Activated CD4-positive, CD25-positive, alpha-beta regulatory T cell (primary cell): Measurements from ENCODE around the gene PPM1M.
"Not testable (repeated sequence)": the region's sequence is repeated elsewhere in the genome, so short reads cannot be mapped to it uniquely, and the experiment has no call there.

ENCODE experiments used
- DNase-seq, 4 experiments: peaks; one replicate each; lab custom pipeline; 2025; lab: John Stamatoyannopoulos, UW

The PPM1M gene

DNA sequence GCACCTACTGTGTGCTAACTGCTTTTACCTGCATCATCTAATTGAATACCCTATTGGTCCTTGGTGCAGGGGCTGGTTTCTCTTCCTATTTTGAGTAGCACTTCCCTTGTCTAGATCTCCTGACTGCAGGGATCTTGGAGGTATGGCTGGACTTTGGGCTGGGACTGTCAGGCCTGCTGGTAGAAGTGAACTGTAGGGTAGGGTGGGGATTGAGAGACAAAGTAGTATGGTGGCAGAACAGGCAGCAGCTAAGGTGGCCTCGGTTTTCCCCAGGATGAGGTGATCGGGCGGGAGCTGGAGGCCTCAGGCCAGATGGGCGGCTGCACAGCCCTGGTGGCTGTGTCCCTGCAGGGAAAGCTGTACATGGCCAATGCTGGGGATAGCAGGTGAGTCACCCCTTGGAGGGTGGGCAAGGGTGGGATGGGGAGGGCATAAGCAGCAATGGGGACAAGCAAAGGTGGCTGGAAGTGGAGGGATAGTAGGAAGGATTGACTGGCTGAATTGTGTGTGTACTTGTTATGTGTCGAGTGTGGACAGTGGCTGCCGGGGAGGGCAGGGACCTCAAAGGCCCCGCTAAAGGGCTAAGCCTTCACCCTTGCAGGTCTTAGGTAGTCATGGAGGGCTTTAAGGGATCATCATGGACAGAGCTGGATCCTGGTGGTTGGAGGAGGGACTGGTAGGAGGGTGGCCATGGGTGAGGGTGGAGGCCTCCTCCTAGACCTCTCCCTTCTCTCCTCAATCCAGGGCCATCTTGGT, 2.0 kb downstream of the PPM1M start:
- DNase-seq: no peak

DNA sequence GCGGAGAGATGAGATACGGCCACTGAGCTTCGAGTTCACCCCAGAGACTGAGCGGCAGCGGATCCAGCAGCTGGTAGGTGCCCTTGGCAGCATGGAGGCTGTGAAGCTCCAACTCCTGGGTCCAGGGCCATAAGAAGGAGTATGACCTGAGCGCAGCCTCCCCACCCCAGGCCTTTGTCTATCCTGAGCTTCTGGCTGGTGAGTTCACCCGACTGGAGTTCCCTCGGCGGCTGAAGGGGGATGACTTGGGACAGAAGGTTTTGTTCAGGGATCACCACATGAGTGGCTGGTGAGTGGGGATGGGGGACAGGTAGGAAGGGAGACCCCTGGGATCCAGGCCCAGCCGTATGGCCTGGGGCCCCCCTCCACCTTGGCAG, 2.6 kb downstream of the PPM1M start:
- no peak for DNase-seq

DNA sequence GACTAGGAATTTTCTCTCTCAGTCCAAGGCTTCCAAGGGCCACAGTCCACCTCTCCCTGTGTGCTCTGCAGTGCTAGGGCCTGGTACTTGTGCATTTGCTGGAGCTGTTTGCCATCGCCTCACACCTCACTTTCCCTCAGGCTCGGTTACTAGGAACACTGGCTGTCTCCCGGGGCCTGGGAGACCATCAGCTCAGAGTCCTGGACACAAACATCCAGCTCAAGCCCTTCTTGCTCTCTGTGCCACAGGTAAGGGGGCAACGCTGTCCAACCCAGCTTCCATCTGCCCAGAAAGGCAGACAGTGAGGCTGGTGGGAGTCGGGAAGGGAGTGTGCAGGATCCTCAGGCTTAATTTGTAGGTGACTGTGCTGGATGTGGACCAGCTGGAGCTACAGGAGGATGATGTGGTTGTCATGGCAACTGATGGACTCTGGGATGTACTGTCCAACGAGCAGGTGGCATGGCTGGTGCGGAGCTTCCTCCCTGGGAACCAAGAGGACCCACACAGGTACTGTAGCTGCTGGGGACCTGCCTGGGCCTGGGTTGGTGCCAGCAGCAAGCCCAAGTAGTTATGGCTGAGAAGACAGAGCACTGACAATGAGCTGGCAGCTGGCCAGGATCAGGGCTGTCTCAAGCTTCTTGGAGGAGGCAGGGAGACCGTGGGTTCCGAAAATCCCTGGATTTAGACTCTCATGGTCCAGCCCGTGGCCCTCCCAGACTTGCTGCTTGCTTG, 3.4 kb downstream of the PPM1M start:
- no peak for DNase-seq

DNA sequence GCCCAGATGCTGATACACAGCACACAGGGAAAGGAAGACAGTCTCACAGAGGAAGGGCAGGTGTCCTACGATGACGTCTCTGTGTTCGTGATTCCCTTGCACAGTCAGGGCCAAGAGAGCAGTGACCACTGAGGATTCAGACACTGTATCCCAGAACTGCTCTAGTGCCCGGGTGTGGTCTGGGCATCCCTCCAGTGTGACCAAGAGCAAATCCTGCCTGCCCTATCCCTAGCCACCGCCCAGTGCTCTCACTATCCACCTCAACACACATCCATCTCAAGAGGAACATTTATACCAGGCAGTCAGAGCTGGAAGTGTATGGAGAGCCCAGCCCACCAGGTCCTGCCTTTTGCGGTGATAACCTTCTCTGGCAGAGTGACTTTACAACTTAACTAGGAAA, 4.1 kb downstream of the PPM1M start:
- no peak for DNase-seq

DNA sequence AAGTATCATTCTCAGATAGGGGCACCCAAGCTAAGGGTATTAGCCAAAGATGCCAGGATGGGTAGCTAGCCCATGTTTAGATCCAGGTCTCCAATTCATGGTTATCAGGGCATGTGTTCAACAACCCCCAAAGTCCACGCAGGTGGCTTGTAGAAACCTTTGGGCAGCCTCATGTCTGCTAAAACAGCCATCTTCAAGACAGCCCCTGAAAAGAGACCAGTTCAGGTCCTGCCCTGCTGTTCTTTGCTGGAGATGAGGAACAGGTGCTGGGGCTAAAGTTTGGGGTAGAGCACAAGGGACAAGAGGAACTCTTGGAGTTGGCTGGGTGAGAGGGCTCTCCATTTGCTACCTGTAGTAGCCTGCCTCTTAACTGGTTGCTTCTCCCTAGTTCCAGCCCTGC, 4.6 kb downstream of the PPM1M start:
- DNase-seq: no peak

DNA sequence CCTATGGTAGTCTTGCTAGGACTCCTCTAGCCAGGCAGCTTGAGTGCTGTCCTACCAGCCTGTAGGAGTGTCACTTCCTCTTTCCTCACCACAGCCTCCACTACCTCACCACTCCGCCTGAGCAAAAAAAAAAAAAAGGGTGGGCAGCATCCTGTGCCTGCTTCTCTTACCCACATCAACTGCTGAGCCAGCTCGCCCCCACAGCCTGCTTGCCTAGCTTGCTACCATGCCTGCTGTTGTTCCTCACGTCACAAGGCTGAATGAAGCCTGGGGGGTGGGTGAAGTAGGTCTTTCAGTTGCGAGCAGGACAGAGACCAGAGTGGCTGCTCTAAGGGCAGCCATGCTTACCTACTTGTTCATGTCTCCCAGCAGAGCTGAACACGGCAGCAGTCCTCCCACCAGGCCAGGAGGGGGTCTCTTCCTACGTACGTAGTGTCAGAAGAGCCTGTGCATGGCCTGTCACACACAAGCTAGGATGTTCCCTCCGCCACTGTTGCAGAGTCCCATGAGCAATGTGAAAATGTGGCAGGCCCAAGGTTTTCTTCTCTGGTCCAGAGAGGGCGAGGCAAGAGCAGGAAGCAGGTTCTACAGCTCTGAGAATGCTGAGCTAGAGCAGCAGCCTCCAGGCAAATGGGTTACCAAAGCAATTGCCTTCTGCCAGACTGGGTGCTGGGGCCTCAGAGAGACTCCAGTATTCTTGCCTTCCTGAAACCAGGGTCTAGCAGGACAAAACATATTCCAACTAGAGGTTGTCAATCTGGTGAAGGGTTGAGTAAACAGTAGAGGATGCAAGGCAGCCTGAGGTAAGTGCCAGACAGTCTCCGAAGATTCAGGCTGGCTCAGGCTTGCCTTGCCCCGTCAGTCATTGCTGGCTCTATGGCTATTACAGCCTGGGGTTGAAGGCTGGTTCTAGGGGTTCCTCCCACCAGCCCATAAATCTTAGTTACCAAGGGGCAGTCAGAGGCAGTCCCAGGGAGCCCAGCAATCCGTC, 8.1 kb downstream of the PPM1M start:
- DNase-seq: peak; percentile 32 to 67 (median 51)

DNA sequence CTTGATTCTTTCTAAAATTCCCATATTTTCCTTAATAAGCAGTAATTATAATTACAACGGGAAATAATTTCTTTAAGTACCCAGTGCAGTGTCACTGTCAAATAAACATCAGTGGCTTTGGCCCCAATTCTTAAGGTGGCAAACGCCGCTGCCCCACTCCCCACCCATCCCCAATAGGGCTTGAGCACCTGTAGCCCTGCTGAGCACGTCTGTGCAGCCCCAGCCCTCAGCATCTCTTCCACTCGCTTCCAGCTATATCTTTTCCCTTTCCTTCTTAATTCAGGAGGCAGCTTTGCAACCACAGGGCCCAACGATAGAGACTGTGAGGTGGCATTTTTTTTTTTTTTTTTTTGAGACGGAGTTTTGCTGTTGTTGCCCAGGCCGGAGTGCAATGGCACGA, 9.0 kb downstream of the PPM1M start:
- no peak for DNase-seq

DNA sequence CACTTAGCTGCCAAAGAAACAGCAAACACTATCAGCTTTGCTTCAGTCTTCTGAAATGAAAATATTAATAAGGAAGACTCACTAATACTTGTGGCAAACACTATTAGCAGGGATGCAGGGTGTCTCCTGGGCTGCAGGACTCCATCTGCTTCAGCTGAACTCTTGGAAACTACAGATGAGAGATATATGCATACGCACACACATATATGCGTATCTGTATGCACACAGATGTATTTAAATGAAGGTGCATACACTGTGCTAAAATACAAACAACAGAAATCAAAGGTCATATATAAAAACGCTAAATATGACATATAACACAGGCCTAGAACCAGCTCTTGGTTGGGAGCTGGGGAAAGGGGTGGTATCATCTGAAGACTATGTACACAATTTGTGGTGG, 10.6 kb downstream of the PPM1M start:
- DNase-seq: no peak

DNA sequence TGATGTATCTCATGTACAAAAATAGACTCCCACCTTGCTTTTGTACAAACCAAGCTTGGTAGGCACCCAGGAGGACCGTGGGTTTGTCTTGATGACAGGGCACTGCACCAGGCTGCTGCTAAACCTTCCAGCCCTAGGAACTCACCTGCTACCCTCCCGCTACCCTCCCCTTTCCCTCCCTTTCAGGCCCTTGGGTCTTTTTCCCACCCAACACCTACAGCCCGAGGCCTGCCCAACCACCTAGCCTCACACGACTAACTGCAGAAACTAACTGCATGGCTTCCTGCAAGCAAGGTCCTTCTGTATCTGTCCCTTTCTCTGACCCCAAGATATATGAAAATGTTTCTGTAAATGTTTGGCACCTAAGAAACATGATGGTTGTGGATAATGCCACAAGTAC, 11.1 kb downstream of the PPM1M start:
- no peak for DNase-seq

DNA sequence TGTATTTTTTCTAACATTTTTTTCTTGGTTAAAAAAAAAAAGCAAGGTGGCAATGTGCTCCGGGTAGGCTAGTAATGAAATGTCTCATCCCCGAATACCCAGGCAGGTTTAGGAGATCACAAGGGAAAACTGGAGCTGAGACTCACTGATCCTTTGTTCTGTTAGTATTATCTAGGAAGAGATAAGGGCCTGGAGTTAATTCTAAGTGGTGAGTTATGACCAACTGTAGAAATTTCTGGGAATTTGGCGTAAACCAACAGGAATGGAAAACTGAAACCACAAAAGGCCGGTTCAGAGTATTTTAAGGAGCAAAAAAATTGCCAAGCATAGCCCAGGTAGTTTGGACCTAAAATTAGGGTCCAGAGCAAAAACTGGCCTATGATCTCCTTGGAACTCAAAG, 12.4 kb downstream of the PPM1M start:
- DNase-seq: no peak

DNA sequence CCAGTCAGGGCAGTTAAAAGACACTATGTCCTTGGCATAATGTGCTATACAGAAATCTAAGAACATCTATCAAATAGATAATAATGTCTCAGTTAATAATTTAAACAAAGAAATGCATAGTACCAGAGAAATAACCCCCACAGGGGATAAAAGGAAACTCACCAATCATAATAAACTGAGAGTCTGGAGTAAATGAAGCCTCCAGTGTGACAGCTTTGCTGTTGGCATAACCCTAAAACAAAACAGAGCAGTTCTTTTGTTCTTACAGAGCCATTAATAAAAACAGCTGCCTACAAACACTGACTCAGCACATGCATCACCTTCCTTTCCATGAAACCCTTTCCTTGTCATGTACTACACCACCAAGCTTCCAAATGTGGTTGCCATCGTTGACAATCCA, 13.5 kb downstream of the PPM1M start:
- DNase-seq: no peak

DNA sequence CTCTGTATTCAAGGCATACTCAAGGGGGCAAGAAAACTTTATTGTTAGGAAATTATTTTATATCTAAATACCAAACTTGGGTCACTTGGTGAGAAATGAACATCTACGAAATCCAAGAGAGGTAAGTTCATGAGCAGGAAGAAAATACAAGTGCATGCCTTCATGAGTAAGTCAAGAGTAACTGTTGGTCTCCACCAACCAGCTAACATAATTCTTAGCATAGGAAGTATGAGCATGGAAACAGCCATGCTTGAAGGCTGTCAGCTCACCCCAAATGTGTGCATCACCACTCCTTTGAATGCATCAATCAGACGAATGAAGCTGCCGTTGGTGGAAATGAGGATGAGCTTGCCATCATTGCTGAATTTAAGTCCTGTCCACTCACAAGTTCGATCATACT, 13.9 kb downstream of the PPM1M start:
- DNase-seq: no peak

DNA sequence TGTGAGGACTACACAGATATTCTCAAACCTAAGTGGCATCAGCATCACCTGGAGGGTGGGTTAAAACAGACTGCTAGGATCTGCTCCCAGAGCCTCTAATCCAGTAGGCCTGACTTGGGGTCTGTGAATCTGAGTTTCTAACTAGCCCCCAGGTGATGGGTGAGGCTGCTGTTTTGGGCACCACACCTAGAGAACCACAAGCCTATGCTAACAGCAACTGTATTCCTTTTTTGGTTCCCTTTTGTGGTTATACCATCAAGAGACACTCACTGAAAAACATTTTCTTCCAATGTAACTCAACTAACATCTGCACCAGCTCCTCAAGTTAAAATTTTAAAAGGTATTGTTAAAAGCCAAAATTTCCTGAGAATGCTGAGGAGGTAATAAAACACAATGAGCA, 16.9 kb downstream of the PPM1M start:
- no peak for DNase-seq

DNA sequence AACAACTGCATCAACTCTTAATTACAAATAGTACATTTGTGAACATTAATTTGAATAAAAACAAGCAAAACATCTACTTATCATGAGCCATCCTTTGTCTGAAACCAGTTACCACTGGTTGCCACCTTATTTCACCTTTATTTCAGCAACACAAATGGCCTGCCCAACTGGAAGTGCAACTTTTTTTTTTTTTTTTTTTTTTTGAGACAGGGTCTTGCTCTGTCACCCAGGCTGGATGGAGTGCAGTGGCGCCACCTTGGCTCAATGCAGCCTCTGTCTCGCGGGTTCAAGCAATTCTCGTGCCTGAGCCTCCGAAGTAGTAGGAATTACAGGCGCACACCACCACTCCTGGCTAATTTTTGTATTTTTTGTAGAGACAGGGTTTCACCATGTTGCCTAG, 19.8 kb downstream of the PPM1M start:
- DNase-seq: no peak

DNA sequence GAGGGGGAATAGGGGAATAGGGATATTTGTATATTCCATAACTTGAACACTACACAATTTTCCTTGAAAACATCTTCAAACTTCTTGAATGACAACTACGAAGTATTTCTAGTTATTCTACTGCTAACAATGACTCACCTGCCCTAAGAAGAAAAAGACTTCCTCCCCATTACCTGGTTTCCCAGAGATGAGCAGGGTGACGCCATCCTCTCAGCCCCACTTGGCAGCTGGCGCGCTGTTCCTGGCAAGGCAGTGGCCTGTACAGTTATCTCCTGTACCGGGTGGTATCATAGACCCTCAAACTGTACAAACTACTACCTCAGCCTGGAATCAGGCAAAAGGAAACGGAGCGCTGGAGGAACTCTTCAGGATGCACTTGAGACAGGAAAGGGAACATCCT, 22.5 kb downstream of the PPM1M start:
- DNase-seq: peak in 1 of 4 experiments; percentile 24

DNA sequence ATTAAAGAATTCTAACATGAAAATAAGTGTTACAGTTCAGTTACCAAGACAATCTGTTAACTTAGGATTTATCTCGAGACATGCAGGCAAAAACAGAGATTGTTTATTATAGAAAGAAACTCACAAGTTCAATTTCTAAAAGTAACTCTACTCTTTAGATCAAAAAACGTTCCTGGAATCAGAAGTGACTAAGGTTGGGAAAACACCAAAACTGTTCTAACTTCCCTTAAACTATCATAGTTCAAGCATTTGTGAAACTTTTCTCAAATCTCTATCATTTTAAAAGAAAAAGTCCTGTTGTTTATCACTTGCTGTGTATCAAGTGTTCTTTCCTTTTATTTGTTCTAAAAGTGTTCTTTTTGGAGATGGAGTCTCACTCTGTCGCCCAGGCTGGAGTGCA, 24.2 kb downstream of the PPM1M start:
- DNase-seq: no peak

DNA sequence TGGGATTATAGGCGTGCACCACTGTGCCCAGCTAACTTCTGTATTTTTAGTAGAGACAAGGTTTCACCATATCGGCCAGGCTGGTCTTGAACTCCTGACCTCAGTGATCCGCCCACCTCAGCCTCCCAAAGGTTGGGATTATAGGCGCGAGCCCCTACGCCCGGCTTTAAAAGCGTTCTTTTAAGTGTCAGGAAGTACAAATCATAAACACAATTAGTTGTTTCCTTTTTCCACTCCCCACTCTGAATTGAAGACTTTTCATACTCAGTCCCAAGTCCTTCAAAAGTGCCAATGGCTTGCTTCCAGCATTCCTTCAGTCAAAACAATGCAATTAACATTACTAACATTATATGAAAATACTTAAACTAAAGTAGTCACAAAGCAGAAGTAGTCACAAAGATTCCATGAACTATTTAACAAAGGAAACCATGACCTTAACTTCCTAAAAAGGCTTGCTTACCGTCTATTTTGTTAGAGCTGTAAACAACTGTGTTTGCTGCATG, 24.7 kb downstream of the PPM1M start:
- no peak for DNase-seq

DNA sequence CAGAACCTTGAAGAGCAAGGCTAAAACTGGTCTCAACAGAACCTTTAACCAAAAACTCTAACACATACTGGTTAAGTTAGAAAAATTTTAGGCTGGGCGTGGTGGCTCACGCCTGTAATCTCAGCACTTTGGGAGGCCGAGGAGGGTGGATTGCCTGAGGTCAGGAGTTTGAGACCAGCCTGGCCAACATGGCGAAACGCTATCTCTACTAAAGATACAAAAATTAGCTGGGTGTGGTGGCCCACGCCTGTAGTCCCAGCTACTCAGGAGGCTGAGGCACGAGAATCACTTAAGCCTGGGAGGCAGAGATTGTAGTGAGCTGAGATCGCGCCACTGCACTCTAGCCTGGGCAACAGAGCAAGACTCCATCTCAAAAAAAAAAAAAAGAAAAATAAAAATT, 26.6 kb downstream of the PPM1M start:
- DNase-seq: not testable (repeated sequence)

DNA sequence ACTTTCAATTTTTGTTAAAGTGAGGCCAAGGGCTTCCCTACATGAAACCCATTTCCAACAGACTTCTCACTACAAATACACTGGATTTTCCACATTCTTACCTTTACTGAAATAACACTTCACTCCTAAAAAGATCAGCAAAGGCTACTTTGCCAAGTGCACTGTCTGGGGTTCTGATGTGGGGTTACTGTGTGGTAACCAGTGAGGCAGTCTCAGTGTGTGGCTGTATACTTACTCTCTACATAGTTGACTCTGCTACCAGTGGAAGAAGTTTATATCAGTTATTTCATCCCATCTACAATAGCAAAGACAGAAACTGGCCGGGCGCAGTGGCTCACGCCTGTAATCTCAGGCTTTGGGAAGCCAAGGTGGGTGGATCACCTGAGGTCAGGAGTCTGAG, 27.3 kb downstream of the PPM1M start:
- no peak for DNase-seq

DNA sequence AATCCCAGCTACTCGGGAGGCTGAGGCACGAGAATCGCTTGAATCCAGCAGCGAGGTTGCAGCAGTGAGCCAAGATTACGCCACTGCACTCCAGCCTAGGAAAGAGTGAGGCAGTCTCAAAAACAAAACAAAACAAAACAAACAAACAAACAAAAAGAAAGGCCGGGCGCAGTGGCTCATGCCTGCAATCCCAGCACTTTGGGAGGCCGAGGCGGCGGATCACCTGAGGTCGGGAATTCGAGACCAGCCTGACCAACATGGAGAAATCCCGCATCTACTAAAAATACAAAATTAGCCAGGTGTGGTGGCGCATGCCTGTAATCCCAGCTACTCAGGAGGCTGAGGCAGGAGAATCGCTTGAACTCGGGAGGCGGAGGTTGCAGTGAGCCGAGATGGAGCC, 29.2 kb downstream of the PPM1M start:
- DNase-seq: not testable (repeated sequence)

DNA sequence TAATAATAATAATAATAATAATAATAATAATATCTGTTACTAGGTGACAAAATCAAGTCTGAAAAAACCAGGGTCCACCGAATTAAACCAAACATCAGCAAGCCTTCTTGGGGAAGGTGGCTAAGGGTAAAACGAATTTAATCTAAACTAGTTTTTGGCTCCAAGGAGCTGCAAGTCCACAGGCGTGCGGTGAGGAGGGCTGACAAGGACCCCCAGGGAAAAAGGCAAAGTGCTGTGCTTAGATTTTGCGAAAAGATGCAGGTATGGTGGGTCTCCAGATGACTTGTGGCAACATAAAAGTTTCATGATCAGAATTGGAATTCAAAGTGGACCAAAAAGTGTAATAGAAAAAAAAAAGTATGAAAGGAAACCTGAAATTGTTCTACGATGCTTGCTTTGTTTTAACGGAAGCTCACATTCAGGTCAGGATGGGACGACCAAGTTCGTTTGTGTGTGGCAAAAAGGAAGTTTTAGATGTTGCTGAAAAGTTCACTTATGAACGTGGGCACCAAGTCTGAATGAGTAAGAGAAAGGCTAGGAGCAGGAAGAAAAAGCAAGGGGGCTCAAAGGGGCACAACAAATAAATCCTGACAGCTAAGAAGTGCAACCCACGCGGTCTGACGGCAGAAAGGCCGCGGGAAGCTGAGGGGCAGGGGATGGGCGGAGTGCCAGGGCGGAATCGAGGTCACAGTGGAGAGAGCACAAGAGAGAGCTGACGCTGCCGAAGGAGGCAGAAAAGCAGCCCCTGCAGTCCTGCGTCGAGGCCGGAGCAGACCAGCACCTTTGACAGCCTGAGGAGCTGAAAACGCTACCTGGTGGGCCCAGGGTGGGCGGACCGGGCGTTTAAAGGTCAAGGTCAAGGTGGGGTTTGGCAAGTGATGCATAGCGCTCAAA, 31.8 kb downstream of the PPM1M start:
- peak; percentile 27 to 41 (median 34) for DNase-seq
